GM12892 (cell line): Measurements from ENCODE around the gene ASGR1.
A peak's percentile ranks its signal among the peaks of the same experiment; 100 is the strongest.

Source experiments
- POLR2A ChIP-seq: IDR thresholded peaks from 2 replicates; pipeline ENCODE4 v1.6.1; 2011; ENCODE audit warnings: low read depth, low read length, control low read depth
- POLR2AphosphoS5 ChIP-seq: IDR thresholded peaks from 2 replicates; pipeline ENCODE4 v1.6.1; 2011; ENCODE audit warnings: low read depth, low read length, control low read depth

- peak; percentile 61 for TF ChIP-seq POLR2A
- peak; percentile 46; the same call in 1 of the 2 replicates for TF ChIP-seq POLR2AphosphoS5
These were observed 46.6 kb downstream of the ASGR1 start for GRCh38 chr17:7132511-7133094.
